ENCODE data around the gene CHST8.

Gene CHST8

DNA sequence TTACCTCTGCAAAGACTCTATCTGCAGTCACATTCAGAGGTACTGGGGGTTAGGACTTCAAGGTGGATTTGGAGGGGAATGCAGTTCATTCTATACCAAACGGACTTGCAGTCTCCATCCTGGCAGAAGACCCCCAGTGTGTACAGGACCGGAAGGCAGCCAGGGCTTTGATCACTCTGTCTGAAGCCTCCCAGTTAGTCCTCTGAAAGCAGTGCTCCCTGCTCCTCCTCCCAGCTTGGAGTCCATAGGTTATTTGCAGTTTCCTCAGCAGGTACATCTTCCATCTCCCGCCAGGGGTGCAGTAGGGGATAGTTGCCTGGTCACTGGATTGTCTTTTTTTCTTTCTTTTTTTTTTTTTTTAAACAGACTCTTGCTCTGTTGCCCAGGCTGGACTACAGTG is 96.1 kb downstream of the CHST8 start:
- no peak for DNase-seq (ENCODE audit: low read depth)

GRCh38 chr19:33718651-33719254 is 97.0 kb downstream of the CHST8 start:
- no peak for DNase-seq (ENCODE audit: low read depth)

GRCh38 chr19:33719366-33720154 is 97.8 kb downstream of the CHST8 start:
- DNase-seq (ENCODE audit: low read depth) = no peak

- DNase-seq (ENCODE audit: low read depth) = no peak
Observed at GRCh38 chr19:33720155-33720493, 98.4 kb downstream of the CHST8 start.

GRCh38 chr19:33720691-33721682 is 99.2 kb downstream of the CHST8 start:
- DNase-seq (ENCODE audit: low read depth) = no peak

- no peak for DNase-seq (ENCODE audit: low read depth)
Observed at GRCh38 chr19:33721735-33722297, 100.1 kb downstream of the CHST8 start.

DNA sequence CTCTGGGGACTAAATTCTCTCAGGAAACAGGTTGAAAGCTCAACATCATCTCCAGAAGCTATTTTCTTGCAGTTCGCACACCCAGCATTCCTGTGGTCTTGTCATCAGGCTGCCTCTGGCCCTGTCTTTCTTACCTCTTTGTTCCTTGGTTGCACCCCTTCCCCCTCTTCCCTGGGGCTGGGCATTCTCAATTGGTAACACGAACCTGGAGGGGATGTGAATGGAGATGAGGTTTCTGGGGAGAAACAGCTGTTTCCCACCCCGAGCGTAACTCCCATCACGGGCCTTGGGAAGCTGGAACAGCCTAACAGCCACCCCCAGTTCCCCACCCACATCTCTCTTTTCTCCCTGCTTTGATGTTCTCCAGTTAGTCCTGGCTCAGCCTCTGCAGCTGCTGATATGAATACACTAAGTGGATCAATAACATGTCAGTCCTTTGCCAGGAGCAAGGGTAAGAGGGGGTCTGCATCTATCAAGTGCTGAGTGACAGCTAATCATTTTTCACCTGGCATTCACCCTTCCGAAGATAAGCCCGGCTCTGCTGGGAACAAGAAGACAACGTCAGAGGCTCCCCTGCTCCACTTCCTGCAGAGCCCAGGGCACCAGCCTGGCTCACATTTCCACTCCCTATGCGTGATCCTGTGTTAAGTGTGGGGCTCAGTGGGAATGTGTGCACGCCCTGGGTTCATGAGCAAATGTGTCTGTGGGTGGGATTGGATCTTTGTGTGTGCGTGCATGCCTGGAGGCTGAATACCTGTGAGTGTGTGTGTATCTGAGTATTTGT is 100.9 kb downstream of the CHST8 start:
- no peak for DNase-seq (ENCODE audit: low read depth)

DNA sequence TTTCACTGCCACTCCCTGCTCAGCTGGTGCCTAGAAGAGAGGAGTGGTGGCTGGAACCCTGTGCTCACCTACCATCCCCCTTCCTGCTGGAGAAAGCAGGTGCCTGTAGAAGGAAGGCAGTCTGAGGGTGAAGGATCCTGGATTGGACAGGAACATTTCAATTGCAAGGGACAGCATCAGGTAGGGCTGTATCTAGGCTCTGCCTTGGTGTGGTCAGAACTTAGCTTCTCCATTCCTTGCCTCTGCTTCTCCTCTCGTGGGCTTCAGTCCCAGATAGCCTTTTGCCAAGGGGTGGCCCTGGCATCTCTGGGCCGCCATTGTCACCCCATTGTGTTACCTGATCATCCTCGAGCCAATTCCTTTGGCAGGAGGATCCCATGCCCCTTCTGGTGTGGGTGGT is 101.8 kb downstream of the CHST8 start:
- no peak for DNase-seq (ENCODE audit: low read depth)

- DNase-seq (ENCODE audit: low read depth) = no peak
Observed at GRCh38 chr19:33724021-33724720, 102.4 kb downstream of the CHST8 start.

- DNase-seq (ENCODE audit: low read depth) = no peak
Observed at GRCh38 chr19:33724721-33725060, 102.9 kb downstream of the CHST8 start.

- no peak for DNase-seq (ENCODE audit: low read depth)
Observed at GRCh38 chr19:33725567-33725966, 103.8 kb downstream of the CHST8 start.

DNA sequence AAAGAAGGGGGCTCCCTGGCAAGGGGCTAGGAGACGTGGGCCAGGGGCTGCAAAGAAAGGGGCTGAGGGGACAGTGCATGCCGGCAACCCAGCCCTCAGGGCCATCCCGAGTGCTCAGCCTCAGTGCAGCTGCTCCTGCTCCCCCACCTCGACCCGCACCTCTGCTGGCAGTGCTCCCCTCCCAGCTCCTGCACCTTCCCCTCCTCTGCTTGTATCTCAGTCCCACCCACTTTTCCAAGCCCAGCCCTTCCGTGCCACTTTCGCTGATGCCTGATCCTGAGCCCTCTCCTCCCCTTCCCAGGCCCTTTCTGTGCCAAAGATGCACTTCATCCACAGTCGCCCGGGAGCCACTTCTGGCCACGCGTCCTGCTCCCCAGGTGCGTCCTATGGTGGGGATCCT is 105.0 kb downstream of the CHST8 start:
- no peak for DNase-seq (ENCODE audit: low read depth)

- no peak for DNase-seq (ENCODE audit: low read depth)
Observed at GRCh38 chr19:33727331-33727998, 105.7 kb downstream of the CHST8 start.

GRCh38 chr19:33728141-33728540 is 106.4 kb downstream of the CHST8 start:
- DNase-seq (ENCODE audit: low read depth) = no peak

DNA sequence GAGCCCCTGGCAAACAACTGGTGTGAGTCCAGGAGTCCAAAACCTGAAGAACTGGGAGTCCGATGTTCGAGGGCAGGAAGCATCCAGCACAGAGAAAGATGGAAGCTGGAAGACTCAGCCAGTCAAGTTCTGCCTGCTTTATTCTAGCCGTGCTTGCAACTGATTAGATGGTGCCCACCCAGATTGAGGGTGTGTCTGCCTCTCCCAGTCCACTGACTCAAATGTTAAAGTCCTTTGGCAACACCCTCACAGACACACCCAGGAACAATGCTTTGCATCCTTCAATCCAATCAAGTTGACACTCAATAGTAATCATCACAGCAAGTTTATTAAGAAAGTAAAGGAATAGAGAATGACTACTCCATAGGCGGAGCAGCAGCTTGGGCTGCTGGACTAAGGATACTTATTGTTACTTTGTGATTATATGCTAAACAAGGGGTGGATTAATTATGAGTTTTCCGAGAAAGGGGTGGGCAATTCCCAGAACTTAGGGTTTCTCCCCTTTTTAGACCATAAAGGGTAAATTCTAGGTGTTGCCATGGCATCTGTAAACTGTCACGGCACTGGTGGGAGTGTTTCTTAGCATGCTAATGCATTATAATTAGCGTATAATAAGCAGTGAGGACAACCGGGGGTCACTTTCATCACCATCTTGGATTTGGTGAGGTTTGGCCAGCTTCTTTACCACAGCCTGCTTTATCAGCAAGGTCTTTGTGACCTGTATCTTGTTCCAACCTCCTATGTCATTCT is 109.3 kb downstream of the CHST8 start:
- no peak for DNase-seq (ENCODE audit: low read depth)

GRCh38 chr19:33731881-33732280 is 110.1 kb downstream of the CHST8 start:
- DNase-seq (ENCODE audit: low read depth) = no peak

DNA sequence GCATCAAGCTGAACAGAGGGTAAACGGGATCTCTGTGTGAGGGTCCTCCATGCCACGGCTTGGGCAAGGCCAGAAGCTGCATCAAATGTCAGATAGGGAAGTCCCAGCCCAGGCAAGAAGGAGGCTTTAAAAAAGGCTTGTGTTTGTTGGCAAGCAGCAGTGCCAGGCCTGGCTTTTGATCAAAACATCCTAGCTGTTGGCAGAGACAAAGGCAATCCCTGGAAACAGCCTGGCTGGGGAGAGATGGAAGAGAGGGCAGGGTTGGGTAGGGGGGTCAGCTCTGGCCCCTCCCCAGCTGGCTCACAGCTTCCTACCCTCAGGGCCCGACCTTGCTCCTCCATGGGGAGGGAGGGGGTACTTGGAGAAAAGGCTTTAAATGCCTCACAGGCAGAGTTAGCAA is 113.2 kb downstream of the CHST8 start:
- DNase-seq (ENCODE audit: low read depth) = no peak

DNA sequence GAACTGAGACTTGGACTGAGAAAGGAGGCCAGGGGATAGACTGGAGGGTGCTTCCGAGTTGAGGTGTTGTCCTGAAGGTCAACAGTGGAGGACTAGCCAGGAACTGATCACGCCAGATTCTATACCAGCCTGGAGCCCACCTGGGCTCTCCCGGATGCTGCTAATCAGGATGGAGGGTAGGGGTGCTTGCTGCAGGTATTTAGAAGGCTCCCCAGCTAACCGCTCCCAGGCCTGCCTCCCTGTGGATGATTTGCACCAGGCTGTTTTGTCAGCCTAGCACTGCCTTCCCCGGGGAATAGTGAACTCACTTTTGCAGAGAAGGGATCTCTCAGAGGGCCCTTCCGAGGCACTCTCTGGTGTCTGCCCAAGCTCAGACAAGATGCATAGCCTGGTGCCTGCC is 114.4 kb downstream of the CHST8 start:
- no peak for DNase-seq (ENCODE audit: low read depth)

DNA sequence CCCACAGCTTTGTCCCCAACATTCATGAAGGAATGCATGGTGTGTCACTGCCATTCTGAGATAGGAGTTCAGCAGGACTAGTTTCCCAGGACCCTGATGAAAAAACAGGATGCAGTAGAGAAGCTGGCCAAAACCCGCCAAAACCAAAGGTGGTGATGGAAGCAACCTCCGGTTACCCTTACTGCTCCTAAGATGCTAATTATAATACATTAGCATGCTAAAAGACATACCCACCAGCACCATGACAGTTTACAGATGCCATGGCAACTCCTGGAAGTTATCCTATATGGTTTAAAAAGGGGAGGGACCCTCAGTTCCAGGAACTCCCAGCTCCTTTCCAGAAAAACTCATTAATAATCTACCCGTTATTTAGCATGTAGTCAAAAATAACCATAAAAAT is 115.0 kb downstream of the CHST8 start:
- no peak for DNase-seq (ENCODE audit: low read depth)
